Activated T-helper 9 cell treated with anti-CD3 and anti-CD28 coated beads, Interleukin-2, amount 50 U/mL, for 16 hours (primary cell): ENCODE measurements around the gene TMEM145.

Source experiments
- DNase-seq: peaks from one replicate; pipeline ENCODE4 v3.0.0-alpha.2; 2020; ENCODE audit warnings: low read depth

The TMEM145 gene

GRCh38 chr19:42288881-42289555, 24.1 kb upstream of the TMEM145 start:
- no peak for DNase-seq

DNA sequence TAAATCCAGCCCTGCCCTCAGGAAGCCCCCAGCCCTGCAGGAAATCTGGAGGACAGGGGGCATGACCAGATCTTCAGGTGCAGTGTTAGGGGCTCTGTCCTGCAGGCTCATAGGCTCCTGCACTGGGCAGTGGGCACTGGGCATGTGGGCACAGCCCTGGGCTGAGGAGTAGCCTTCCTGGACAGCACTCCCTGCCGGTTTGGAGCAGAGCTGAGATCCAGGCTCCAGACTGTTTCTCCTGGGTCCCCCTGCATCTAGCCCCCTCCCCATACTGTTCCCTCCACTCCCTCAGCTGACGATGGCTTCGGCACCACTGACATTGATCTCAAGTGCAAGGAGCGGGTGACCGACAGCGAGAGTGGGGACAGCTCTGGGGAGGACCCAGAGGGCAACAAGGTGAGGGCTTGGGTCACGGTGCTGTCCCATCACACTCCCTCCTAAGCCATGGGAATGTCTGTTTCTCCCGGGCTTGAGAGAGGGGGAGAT, 23.5 kb upstream of the TMEM145 start:
- DNase-seq: no peak

- no peak for DNase-seq
These were observed 23.0 kb upstream of the TMEM145 start for GRCh38 chr19:42290136-42290522.

- peak; percentile 39 for DNase-seq
These were observed 22.3 kb upstream of the TMEM145 start for GRCh38 chr19:42290523-42291434.

GRCh38 chr19:42291435-42291810, 21.7 kb upstream of the TMEM145 start:
- DNase-seq: no peak

GRCh38 chr19:42292042-42292960, 20.8 kb upstream of the TMEM145 start:
- no peak for DNase-seq

DNA sequence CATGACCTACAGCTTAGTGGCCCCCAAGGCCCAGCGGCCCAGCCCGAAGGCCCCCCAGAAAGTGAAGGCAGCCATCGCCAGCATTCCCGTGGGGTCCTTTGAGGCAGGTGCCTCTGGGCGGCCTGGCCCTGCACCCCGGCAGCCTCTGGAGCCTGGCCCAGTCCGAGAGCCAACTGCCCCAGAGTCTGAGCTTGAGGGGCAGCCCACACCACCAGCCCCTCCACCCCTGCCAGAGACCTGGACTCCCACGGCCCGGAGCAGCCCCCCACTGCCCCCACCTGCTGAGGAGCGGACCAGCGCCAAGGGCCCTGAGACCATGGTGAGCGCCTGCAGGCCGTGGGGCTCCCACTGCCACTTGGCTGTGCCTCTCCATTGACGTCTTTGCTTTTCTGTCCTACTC, 20.1 kb upstream of the TMEM145 start:
- no peak for DNase-seq

DNA sequence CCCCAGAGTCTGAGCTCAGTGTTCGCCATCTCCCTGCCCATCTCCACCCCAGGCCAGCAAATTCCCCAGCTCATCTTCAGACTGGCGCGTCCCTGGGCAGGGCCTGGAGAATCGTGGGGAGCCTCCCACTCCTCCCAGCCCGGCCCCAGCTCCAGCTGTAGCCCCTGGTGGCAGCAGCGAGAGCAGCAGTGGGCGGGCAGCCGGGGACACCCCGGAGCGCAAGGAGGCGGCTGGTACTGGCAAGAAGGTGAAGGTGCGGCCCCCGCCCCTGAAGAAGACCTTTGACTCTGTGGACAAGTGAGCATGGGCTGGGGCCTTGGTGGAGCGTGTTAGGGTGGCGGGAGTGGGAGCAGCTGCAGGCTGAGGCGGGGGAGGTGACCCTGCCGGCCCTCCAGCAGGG, 19.6 kb upstream of the TMEM145 start:
- DNase-seq: no peak

DNA sequence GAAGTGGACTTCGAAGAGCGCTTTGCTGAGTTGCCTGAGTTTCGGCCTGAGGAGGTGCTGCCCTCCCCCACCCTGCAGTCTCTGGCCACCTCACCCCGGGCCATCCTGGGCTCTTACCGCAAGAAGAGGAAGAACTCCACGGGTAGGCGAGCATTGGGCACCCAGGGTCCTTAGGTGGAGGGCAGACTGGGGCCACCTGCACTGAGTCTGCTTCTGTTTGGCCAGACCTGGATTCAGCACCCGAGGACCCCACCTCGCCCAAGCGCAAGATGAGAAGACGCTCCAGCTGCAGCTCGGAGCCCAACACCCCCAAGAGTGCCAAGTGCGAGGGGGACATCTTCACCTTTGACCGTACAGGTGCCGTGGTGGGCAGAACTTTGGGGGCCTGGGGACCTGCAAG, 19.2 kb upstream of the TMEM145 start:
- no peak for DNase-seq

DNA sequence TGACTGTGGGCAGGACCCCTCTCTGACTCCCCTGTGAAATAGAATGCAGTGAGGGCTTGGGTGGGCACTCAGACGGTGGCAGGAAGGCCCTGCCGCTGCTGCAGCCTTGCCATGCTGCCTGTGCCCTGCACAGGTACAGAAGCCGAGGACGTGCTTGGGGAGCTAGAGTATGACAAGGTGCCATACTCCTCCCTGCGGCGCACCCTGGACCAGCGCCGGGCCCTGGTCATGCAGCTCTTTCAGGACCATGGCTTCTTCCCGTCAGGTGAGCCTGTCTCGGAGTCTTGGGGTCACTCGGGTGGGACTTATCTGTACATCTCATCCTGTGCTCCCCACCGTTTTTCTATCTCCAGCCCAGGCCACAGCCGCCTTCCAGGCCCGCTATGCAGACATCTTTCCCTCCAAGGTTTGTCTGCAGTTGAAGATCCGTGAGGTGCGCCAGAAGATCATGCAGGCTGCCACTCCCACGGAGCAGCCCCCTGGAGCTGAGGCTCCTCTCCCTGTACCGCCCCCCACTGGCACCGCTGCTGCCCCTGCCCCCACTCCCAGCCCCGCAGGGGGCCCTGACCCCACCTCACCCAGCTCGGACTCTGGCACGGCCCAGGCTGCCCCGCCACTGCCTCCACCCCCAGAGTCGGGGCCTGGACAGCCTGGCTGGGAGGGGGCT, 18.5 kb upstream of the TMEM145 start:
- DNase-seq: no peak

GRCh38 chr19:42295342-42295741, 17.8 kb upstream of the TMEM145 start:
- DNase-seq: no peak

DNA sequence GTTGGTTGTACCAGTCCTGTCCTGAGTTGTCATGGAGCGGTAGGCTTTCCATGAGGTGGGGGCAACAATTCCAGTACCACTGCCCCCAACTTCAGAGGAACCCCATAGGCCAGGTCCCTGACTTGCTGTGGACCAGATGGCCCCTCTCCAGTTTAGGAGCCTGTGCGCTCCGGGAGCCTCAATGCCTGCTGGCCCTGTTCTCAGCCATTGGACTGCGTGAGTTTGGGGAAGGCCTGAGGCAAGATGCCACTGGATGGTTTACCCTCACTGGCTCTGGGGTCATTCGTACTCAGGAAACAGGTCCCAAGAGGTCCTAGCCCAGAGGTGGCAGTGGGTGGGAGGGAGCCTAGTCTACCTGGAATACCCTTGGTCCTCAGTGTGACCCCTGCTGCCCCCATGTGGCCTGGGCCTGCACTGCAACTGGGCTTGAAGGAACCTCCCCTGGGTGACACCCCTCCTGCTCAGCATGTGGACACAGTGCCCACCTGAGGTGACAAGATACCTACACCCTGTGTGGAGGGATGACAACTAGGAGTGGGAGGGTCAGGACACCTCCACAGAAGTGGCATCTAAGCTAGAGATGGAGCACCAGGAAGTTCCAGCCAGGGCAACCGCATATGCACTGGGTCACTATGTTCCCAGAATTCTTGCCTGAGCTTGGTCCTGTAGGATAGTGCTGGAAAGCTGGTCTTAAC, 17.1 kb upstream of the TMEM145 start:
- peak; percentile 84 for DNase-seq

DNA sequence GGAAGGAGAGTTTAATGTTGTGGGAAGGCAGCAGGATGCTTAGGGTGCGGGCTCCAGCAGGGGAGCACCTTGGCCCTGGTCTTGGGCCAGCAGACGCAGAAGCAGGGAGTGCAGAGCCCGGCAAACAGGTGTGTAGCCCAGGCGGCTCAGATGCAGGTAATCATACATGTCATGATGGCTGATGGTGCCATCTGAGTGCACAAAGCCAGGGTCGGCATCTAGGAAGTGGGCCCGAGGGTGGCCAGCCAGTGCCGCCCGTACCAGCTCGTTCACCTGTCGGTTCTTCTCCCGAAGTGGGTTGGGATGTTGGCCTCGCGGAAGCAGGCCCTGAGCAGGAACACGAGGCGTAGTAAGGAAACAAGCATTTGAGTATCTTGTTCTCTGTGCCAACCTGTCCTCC, 16.1 kb upstream of the TMEM145 start:
- no peak for DNase-seq

- DNase-seq: no peak
These were observed 11.4 kb upstream of the TMEM145 start, which contains the start of gene PRR19 for GRCh38 chr19:42301646-42302203. TSS of gene PRR19 (plus strand) at chr19:42302132. CDS start at chr19:42309585, 7,453 bp downstream.

DNA sequence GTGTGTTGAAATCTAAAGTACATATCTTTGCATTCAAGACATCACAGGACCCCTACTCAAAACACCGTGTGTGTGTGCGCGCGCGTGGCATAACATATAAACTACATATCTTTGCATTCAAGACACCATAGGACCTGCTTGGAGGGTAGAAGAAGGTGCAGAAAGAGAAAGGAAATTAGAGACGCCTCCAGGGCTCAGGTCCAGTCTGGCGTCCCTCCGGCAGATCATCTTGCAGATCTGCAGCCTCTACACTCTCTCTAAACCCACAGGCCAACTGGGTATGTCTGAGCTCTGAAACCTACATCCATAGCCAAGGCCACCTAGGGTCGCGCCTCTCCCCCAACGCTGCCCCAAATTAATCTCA, 10.0 kb upstream of the TMEM145 start:
- no peak for DNase-seq

DNA sequence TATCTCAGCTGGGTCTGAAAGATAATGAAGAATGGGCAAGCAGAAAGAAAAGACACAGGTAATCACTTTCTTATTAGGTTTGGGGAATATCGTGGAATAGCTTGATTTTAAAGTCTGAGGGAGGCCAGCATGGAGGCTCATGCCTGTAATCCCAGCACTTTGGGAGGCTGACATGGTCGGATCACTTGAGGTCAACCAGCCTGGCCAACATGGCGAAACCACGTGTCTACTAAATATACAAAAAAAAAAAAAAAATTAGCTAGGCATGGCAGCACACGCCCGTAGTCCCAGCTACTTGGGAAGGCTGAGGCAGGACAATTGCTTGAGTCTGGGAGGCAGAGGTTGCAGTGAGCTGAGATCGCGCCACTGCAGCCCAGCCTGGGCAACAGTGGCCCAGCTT, 9.2 kb upstream of the TMEM145 start:
- no peak for DNase-seq

DNA sequence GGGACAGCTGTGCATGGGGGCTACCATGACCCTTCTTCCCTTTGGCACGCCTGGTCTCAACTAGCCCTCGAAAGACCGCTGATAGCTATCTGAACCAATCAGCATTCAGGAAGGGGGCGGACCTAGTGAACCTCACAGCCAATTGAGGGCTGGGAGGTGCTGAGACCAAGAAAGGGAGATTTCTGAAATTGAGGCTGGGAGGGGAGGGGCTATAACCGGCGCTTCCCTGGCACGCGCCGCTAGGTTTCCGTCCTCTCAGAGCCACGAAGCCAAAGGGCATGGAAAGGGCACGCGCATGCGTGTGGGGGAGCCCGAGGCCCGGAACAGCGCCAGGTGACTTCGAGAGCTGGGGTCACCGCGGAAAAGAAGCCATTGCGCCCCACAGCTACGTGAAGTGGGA, 6.5 kb upstream of the TMEM145 start:
- no peak for DNase-seq

DNA sequence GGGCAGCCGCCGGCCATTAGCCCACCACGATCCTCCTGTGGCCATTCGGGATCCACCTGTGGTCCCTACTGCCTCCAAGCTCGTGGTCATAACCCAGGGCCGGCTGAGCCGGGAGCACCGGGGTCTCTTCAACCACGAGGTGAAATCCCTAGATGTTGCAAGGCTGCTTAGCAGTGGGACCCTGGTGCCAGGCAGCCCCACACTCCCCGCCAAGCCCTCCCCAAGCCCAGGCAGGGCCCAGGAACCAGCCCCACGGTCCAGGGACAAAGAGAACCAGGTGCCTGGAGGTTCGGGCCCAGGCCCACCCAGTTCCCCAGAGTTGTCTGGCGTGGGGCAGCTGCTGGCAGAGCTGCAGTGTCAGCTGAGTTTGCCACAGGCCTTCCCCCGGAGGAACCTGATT, 3.4 kb upstream of the TMEM145 start:
- no peak for DNase-seq

- no peak for DNase-seq
These were observed 1.5 kb upstream of the TMEM145 start for GRCh38 chr19:42311657-42312056.

DNA sequence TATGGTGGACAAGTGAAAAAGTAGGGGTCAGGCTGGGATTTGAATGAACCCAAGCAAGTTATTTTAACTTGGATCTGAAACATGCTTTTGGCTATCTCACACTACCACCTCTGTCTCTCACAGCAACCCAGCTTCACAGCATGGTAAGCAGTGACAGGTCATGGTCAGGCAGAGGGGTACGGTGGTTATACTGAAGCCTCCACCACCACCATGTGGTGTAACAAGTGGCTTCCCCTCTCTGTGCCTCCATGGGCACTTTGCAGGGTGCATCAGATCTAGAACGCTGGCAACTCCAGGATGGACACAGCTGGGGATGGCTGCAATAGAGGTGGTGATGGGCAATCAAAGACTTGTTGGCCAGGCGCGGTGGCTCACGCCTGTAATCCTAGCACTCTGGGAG, 739 bp upstream of the TMEM145 start:
- no peak for DNase-seq
